Measurements from ENCODE around the gene NRDE2. TPM values are rescaled to one million over a fixed set of nuclear protein-coding genes. Genes with fewer than 3 reads are reported as not detected.
"Not testable (repeated sequence)": the region's sequence is repeated elsewhere in the genome, so short reads cannot be mapped to it uniquely, and the experiment has no call there.

NRDE2 gene
- total RNA-seq, 1 experiment from 2014 or later, result 20.1 TPM

- Histone ChIP-seq H4K20me1 (ENCODE audit: insufficient read depth) (no peaks in the 10 kb centered on the region), H2AFZ (ENCODE audit: low read depth, low read length, poor library complexity, severe bottlenecking) (no peak overlapping the region), H3K27ac (ENCODE audit: low read depth, low read length) (no peak overlapping the region), H3K36me3 (ENCODE audit: control insufficient read depth in 1 of 2, insufficient read depth in 2 of 2, low read length in 2 of 2) (no peaks in the 10 kb centered on the region), H3K9me2 (ENCODE audit: insufficient read depth) (no peaks in the 10 kb centered on the region), H3K9me3 (ENCODE audit: control insufficient read depth in 1 of 2, insufficient read depth in 1 of 2, low read depth in 1 of 2, low read length in 2 of 2) (no peaks in the 10 kb centered on the region), H3K4me2 (ENCODE audit: low read length) (no peak overlapping the region), H3K4me1 (ENCODE audit: control insufficient read depth in 1 of 2, insufficient read depth in 2 of 2, low read length in 2 of 2) (peaks cover 12 to 16% of the 10 kb centered on the region in 2 experiments), H3K4me3 (replicated peaks in 1 of 2; ENCODE audit: low read depth in 1 of 2, low read length in 2 of 2) (no peak overlapping the region), H3K27me3 (ENCODE audit: insufficient read depth, low read length) (no peaks in the 10 kb centered on the region), H3K79me2 (ENCODE audit: insufficient read depth, low read length) (no peaks in the 10 kb centered on the region), H3K9ac (ENCODE audit: low read length) (no peak overlapping the region)
- ChIA-PET CTCF (no interaction called here), POLR2A (interaction anchor here (0.6 to 1.2 kb wide), 2 partner anchors 12 to 13 kb away, joined by 3 to 5 read pairs; no protein-coding TSS in a partner anchor), RAD21 (ENCODE audit: low non-redundant PET in 1 of 2, low total read pairs in 2 of 2, uncharacterized antibody in 2 of 2, unreplicated experiment in 2 of 2) (no interaction called here)
- TF ChIP-seq YY1 (IDR thresholded peaks at IDR 0.05; ENCODE audit: extremely low read depth, insufficient replicate concordance, low read depth, low read length), result no peak
- TF ChIP-seq ZFX (IDR thresholded peaks at IDR 0.05), result no peak
- TF ChIP-seq ATF3 (IDR thresholded peaks at IDR 0.05), result no peak
- no peak for TF ChIP-seq RAD21 (IDR thresholded peaks at IDR 0.05; ENCODE audit: low read depth)
- no peak for TF ChIP-seq POLR2AphosphoS5 (IDR thresholded peaks at IDR 0.05; ENCODE audit: low read depth, low read length)
- TF ChIP-seq ZBTB33 (IDR thresholded peaks at IDR 0.05; ENCODE audit: extremely low read depth, insufficient replicate concordance, low read length), result no peak
- no peak for TF ChIP-seq SIN3A (IDR thresholded peaks at IDR 0.05; ENCODE audit: low read depth)
- TF ChIP-seq SP1 (IDR thresholded peaks at IDR 0.05; ENCODE audit: low read depth), result no peak
- TF ChIP-seq CEBPB (IDR thresholded peaks at IDR 0.05; ENCODE audit: low read depth), result no peak
- TF ChIP-seq CTCF (IDR thresholded peaks at IDR 0.05 in 2 of 3, conservative IDR thresholded peaks at IDR 0.05 in 1 of 3; ENCODE audit: borderline replicate concordance in 1 of 3, insufficient read depth in 1 of 3, low read depth in 2 of 3, low read length in 2 of 3), result no peak
- TF ChIP-seq ZNF274 (IDR thresholded peaks at IDR 0.05; ENCODE audit: low read depth, low read length), result no peak
- ATAC-seq (no peak), DNase-seq (ENCODE audit: low read depth, low spot score) (no peak)
- BruUV-seq (replicated peaks), result no TSS peak
- intact Hi-C loops (cut with micrococcal nuclease), result no loop called here
Observed at GRCh38 chr14:90341784-90342183, 10.0 kb upstream of the NRDE2 start.

GRCh38 chr14:90341232-90341631 lies 9.5 kb upstream of the NRDE2 start:
- RAD21 ChIA-PET (ENCODE audit: low non-redundant PET in 1 of 2, low total read pairs in 2 of 2, uncharacterized antibody in 2 of 2, unreplicated experiment in 2 of 2), result not testable (repeated sequence)

More at GRCh38 chr14:90341232-90341631, 9.5 kb upstream of the NRDE2 start:
- H3K27me3 ChIP-seq (ENCODE audit: insufficient read depth, low read length); H3K36me3 ChIP-seq (ENCODE audit: control insufficient read depth in 1 of 2, insufficient read depth in 2 of 2, low read length in 2 of 2); H2AFZ ChIP-seq (ENCODE audit: low read depth, low read length, poor library complexity, severe bottlenecking); CTCF ChIA-PET; H3K9ac ChIP-seq (ENCODE audit: low read length); H3K4me3 ChIP-seq (replicated peaks in 1 of 2; ENCODE audit: low read depth in 1 of 2, low read length in 2 of 2); ATAC-seq; intact Hi-C loops (cut with micrococcal nuclease); H3K79me2 ChIP-seq (ENCODE audit: insufficient read depth, low read length); DNase-seq (ENCODE audit: low read depth, low spot score); BruUV-seq (replicated peaks); H3K27ac ChIP-seq (ENCODE audit: low read depth, low read length); H3K4me2 ChIP-seq (ENCODE audit: low read length); H3K9me3 ChIP-seq (ENCODE audit: control insufficient read depth in 1 of 2, insufficient read depth in 1 of 2, low read depth in 1 of 2, low read length in 2 of 2); H4K20me1 ChIP-seq (ENCODE audit: insufficient read depth); H3K9me2 ChIP-seq (ENCODE audit: insufficient read depth): not testable (repeated sequence)
- peaks cover 11 to 14% of the 10 kb centered on the region in 2 experiments for H3K4me1 ChIP-seq (ENCODE audit: control insufficient read depth in 1 of 2, insufficient read depth in 2 of 2, low read length in 2 of 2)
- POLR2A ChIA-PET, result interaction anchor here (0.6 kb wide), 1 partner anchor 13 kb away, joined by 5 read pairs; no protein-coding TSS in a partner anchor
